ENCODE measurements around the gene EDIL3. TPM values are rescaled to one million over a fixed set of nuclear protein-coding genes. Genes with fewer than 3 reads are reported as not detected.
A peak's percentile ranks its signal among the peaks of the same experiment; 100 is the strongest.

Gene EDIL3
- total and polyA plus RNA-seq, 10 of the 15 experiments (the other 5 are each of a cell fraction or from before 2014, with no cell fraction given): 0.01 to 0.62 (median 0.20) TPM

- Histone ChIP-seq H3K4me1 (ENCODE audit: control insufficient read depth, insufficient read depth, low read length) (no peaks in the 10 kb centered on the region), H3K9ac (ENCODE audit: control insufficient read depth, insufficient read depth, low read length) (no peak overlapping the region), H3K9me3 (replicated peaks; ENCODE audit: control insufficient read depth, insufficient read depth, low read length) (no peaks in the 10 kb centered on the region), H3K27ac (ENCODE audit: control insufficient read depth, insufficient read depth) (no peak overlapping the region), H3K4me3 (no peak overlapping the region), H3K79me2 (ENCODE audit: control insufficient read depth, insufficient read depth, low read length) (no peaks in the 10 kb centered on the region), H3K36me3 (ENCODE audit: control insufficient read depth in 2 of 2, insufficient read depth in 2 of 2, low read length in 1 of 2) (no peaks in the 10 kb centered on the region), H4K20me1 (ENCODE audit: control insufficient read depth, insufficient read depth) (no peaks in the 10 kb centered on the region), H3K27me3 (replicated peaks in 1 of 2; ENCODE audit: control insufficient read depth in 2 of 2, insufficient read depth in 2 of 2, low read length in 1 of 2) (no peaks in the 10 kb centered on the region), H2AFZ (ENCODE audit: control insufficient read depth, low read depth, low read length) (no peak overlapping the region), H3K4me2 (ENCODE audit: control insufficient read depth, insufficient read depth) (no peak overlapping the region)
- FAIRE-seq (no peak), DNase-seq (ENCODE audit: low read depth, low spot score) (no peak), ATAC-seq (peak; percentile 36)
- WGBS (ENCODE audit: insufficient coverage, insufficient replicate concordance, low lambda C conversion rate, missing lambda C conversion rate): 3% methylated on average over 6 of the region's 6 CpGs
- CTCF ChIA-PET: no interaction called here
- intact Hi-C loops (cut with micrococcal nuclease; ENCODE audit: unreplicated experiment): loop anchor here (5.0 kb wide), 1 partner anchor 171 kb away; no protein-coding TSS in a partner anchor
- POLR2A ChIA-PET: no interaction called here
- TF ChIP-seq BCLAF1 (IDR thresholded peaks at IDR 0.05) (no peak), RAD51 (IDR thresholded peaks at IDR 0.05) (no peak)
- TF ChIP-seq, protein P1, sequence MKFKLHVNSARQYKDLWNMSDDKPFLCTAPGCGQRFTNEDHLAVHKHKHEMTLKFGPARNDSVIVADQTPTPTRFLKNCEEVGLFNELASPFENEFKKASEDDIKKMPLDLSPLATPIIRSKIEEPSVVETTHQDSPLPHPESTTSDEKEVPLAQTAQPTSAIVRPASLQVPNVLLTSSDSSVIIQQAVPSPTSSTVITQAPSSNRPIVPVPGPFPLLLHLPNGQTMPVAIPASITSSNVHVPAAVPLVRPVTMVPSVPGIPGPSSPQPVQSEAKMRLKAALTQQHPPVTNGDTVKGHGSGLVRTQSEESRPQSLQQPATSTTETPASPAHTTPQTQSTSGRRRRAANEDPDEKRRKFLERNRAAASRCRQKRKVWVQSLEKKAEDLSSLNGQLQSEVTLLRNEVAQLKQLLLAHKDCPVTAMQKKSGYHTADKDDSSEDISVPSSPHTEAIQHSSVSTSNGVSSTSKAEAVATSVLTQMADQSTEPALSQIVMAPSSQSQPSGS (IDR thresholded peaks at IDR 0.05; ENCODE audit: low read length): no peak
- TF ChIP-seq, protein P2, sequence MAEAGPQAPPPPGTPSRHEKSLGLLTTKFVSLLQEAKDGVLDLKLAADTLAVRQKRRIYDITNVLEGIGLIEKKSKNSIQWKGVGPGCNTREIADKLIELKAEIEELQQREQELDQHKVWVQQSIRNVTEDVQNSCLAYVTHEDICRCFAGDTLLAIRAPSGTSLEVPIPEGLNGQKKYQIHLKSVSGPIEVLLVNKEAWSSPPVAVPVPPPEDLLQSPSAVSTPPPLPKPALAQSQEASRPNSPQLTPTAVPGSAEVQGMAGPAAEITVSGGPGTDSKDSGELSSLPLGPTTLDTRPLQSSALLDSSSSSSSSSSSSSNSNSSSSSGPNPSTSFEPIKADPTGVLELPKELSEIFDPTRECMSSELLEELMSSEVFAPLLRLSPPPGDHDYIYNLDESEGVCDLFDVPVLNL (IDR thresholded peaks at IDR 0.05; ENCODE audit: low read depth, low read length): no peak
- in situ Hi-C loops (cut with MboI): no loop called here
- BruUV-seq (replicated peaks): no TSS peak
- SMC1A ChIA-PET (ENCODE audit: uncharacterized antibody, unreplicated experiment): interaction anchor here (0.6 to 2.1 kb wide), 2 partner anchors 169 to 1780 kb away, joined by 3 to 8 read pairs; no protein-coding TSS in a partner anchor
- RAD21 ChIA-PET (ENCODE audit: unreplicated experiment): no interaction called here
Measured at GRCh38 chr5:84086511-84086910, 298.2 kb downstream of the EDIL3 start.
